Endothelial cell of umbilical vein (primary cell): ENCODE measurements around the gene RANGAP1.

ENCODE experiments used
- EZH2 ChIP-seq: IDR thresholded peaks from 2 replicates; pipeline ENCODE4 v1.6.1; 2012; ENCODE audit warnings: borderline replicate concordance, low read depth, mild to moderate bottlenecking, moderate library complexity, low read length, inconsistent platforms; ENCODE audit not compliant: severe bottlenecking
- TF ChIP-seq, protein P1 (sequence below), 2 donors: IDR thresholded peaks; 1 replicate in 1 of 2; 2 replicates in 1 of 2; pipeline ENCODE4 v1.5.1; 2011; ENCODE audit warnings: low read length in 2 of 2, mild to moderate bottlenecking in 2 of 2, moderate library complexity in 2 of 2, control low read depth in 1 of 2, inconsistent platforms in 1 of 2, low read depth in 1 of 2; ENCODE audit not compliant: insufficient read depth in 1 of 2; ENCODE audit errors: extremely low read depth in 1 of 2

DNA sequence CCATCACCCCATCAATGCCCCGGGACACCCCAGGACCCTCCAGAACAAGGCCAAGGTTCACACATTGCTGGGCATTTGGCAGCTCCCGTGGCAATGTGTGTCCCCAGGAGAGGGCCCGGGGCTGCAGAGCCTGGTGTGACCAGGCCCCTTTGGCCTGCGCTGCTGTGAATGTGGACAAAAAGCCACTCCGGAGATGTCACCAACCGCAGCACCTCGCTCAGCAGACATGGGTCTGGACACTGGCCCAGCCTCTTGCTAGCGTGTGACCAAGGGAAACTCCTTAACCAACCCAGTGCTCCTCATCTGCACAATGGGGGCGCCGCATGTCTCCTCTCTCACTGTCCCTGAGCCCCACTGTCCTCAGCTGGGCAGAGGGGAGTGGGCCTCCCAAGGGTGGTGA, 37.2 kb downstream of the RANGAP1 start:
- TF ChIP-seq EZH2, result no peak
- TF ChIP-seq, protein P1, sequence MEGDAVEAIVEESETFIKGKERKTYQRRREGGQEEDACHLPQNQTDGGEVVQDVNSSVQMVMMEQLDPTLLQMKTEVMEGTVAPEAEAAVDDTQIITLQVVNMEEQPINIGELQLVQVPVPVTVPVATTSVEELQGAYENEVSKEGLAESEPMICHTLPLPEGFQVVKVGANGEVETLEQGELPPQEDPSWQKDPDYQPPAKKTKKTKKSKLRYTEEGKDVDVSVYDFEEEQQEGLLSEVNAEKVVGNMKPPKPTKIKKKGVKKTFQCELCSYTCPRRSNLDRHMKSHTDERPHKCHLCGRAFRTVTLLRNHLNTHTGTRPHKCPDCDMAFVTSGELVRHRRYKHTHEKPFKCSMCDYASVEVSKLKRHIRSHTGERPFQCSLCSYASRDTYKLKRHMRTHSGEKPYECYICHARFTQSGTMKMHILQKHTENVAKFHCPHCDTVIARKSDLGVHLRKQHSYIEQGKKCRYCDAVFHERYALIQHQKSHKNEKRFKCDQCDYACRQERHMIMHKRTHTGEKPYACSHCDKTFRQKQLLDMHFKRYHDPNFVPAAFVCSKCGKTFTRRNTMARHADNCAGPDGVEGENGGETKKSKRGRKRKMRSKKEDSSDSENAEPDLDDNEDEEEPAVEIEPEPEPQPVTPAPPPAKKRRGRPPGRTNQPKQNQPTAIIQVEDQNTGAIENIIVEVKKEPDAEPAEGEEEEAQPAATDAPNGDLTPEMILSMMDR (IDR thresholded peaks at IDR 0.05; ENCODE audit: extremely low read depth in 1 of 2, insufficient read depth in 1 of 2, low read depth in 1 of 2, low read length in 2 of 2), result no peak
